IPS-15b (cell line): ENCODE measurements around the gene BDH1.

Source experiments
- H3K27me3 ChIP-seq: one replicate; pipeline ENCODE4 v1.6.1; 2013; ENCODE audit warnings: low read length; ENCODE audit not compliant: control insufficient read depth, insufficient read depth
- H3K36me3 ChIP-seq: one replicate; pipeline ENCODE4 v1.6.1; 2013; ENCODE audit warnings: low read length; ENCODE audit not compliant: control insufficient read depth, insufficient read depth
- H3K4me1 ChIP-seq: one replicate; pipeline ENCODE4 v1.6.1; 2013; ENCODE audit warnings: mild to moderate bottlenecking, low read length; ENCODE audit not compliant: control insufficient read depth, insufficient read depth
- H3K4me3 ChIP-seq: one replicate; pipeline ENCODE4 v1.5.1; 2013; ENCODE audit warnings: low read depth, low read length
- H3K9ac ChIP-seq: one replicate; pipeline ENCODE4 v1.6.1; 2013; ENCODE audit warnings: low read depth, mild to moderate bottlenecking, low read length
- H3K9me3 ChIP-seq: one replicate; pipeline ENCODE4 v1.6.1; 2013; ENCODE audit warnings: mild to moderate bottlenecking, low read length; ENCODE audit not compliant: control insufficient read depth, insufficient read depth

The BDH1 gene

DNA sequence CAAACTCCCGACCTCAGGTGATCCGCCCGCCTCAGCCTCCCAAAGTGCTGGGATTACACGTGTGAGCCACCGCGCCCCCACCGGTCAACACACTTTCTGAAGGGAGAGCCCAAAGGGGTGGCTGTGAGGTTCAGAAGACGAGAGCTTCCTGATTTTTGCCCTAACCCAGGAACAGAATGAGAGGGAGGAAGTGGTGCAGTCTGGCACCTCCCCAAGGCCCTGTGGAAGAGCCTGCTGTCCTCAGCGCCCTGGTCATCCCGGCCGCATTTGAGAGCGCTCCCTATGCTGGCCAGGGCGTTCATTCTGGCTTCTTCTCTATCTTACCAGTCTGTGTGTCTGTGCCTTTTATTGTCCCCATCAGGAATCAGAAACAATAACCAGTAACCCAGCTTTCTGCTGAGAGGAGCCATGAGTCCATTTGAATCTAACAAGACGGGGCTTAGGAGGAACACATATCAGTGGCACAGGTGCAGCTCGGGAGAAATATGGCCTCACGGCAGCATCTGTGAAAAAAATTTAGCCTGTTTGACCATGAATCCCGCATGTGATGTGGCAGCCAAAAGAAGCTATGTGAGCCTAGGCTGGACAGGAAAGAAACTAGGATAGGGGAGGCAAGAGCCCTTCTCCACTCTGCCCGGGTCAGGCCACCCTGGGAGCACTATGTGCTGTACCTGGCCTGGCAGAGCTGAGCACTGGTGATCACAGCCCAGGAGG lies 12.9 kb downstream of the BDH1 start:
- Histone ChIP-seq H3K27me3 (no peaks in the 10 kb centered on the region), H3K36me3 (no peaks in the 10 kb centered on the region), H3K9me3 (no peaks in the 10 kb centered on the region), H3K9ac (no peak overlapping the region), H3K4me1 (peaks cover 14% of the 10 kb centered on the region), H3K4me3 (no peak overlapping the region)

DNA sequence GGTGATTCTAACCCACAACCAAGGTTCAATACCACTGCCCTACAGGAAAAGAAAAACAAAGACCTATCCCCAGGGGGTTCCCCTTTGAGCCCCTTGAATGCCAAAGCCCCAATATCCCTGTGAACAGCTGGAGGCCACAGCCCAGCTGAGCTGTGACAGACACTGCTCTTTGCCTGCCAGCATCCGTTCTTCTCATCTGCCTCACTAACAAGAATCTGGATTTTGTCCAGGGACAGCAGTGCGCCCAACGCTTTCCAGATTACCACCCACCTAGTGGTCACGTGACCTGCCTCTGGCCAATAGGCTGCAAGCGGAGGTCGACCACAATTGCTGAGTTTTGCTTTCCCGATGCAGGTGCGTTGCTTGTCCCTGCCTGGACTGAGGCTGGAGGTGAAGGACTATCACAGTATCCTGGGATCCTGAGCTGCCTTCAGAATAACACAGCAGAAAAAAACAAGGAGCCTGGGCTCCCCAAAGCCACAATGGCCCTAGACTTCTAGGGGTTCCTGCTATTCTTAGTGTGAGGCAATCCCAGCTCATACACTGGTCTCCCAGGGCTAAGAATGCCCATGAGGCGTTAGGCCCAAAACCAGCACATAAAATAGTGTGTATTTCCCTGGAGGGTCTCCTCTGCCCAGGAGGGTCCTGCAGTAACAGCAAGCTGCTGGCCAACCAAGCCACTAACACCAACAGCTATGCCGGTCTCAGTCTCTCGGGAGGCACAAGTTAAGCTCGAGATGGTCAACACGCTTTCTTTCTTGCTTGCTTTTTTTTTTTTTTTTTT lies 13.8 kb downstream of the BDH1 start:
- Histone ChIP-seq H3K4me3 (no peak overlapping the region), H3K9ac (no peak overlapping the region), H3K36me3 (no peaks in the 10 kb centered on the region), H3K9me3 (no peaks in the 10 kb centered on the region), H3K27me3 (no peaks in the 10 kb centered on the region), H3K4me1 (peaks cover 12% of the 10 kb centered on the region)

DNA sequence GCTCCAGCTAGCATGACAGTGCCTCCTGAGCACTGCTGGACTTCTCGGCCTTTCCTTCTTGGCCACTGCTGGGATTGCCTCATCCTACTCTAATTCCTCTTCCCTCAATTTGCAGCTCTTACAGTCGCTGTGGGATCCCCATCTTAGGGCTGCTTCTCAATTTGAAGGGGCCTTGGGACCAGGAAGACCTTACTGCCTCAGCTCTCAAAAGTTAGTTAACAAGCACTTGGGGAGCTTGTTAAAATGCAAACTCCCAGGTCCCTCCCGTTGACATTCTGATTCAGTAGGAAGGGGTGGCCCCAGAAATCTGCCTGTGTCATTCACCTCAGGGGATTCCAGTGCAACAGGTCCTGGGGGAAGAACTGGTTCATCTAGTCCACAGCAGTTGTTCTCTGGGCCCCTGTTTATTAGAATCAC lies 14.8 kb downstream of the BDH1 start:
- Histone ChIP-seq H3K9me3 (no peaks in the 10 kb centered on the region), H3K9ac (peak overlapping the region; percentile 9), H3K36me3 (no peaks in the 10 kb centered on the region)

DNA sequence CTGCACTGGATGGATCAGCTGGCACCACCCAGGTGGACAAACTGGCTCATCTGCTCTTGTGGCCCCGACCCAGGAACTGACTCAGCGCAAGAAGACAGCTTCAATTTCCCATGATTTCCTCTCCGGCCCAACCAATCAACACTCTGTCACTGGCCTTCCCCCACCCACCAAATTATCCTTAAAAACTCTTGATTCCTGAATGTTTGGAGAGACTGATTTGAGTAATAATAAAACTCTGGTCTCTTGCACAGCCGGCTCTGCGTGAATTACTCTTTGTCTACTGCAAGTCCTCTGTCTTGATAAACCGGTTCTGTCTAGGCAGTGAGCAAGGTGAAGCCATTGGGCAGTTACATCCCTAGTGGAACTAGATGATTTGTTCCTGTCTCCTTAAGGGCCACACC lies 16.1 kb downstream of the BDH1 start:
- H3K36me3 ChIP-seq = no peaks in the 10 kb centered on the region
- H3K4me1 ChIP-seq = peaks cover 12% of the 10 kb centered on the region
- H3K9me3 ChIP-seq = no peaks in the 10 kb centered on the region
- H3K9ac ChIP-seq = no peak overlapping the region
- no peaks in the 10 kb centered on the region for H3K27me3 ChIP-seq
- H3K4me3 ChIP-seq = no peak overlapping the region

More for the DNA sequence above, 14.8 kb downstream of the BDH1 start:
- H3K4me3 ChIP-seq = no peak overlapping the region
- no peaks in the 10 kb centered on the region for H3K27me3 ChIP-seq
- H3K4me1 ChIP-seq = peaks cover 12% of the 10 kb centered on the region

DNA sequence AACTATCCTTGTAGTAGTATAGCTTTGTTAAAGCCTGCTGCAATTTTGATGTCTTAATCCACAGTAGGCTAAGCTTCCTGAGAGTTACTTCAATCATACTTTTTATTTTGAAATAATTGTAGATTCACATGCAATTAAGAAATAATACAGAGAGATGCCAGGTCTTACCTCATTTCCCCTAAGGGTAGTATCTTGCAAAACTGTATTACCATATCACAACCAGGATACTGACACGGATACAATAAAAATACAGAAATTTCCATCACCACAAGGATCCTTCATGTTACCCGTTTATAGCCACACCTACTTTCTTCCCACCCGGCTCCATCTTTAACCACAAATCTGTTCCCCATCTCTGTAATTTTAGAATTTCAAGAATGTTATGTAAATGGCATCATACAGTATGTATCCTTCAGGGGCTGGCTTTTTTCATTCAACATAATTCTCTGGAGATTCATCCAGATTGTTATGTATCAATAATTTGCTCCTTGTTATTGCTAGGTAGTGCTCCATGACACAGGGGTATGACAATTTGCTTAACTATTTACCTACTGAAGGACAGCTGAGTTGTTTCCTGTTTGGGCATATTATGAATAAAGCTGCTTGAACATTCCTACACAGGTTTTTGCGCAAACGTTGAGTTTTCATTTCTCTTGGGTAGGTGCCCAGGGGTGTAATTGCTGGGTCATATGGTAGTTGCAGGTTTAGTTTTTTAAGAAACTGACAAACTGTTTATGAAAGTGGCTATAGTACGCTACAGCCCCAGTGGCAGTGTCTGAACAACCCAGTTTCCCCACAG lies 21.6 kb downstream of the BDH1 start:
- H3K27me3 ChIP-seq = no peaks in the 10 kb centered on the region
- H3K9ac ChIP-seq = no peak overlapping the region
- H3K4me3 ChIP-seq = no peak overlapping the region
- H3K9me3 ChIP-seq = no peaks in the 10 kb centered on the region
- no peaks in the 10 kb centered on the region for H3K4me1 ChIP-seq
- no peaks in the 10 kb centered on the region for H3K36me3 ChIP-seq

DNA sequence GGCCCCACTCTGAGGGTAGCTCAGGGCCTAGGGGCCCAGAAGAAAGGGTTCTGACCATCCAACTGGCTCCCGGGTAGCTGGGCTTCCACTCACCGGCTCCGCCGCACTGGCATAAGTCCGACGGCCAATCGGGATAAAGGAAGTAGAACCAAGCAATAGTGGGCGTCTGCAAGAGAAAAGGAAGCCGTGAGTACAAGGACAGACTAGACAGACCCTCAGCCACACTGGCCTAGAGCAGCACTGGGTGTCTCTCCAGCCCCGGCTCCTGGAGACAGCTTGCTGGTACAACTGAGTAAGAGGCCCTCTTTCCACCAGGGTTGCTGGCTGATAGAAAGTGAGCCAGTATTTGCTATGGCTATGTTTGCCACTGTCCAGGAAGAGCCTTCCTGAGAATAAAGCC lies 22.4 kb downstream of the BDH1 start:
- no peak overlapping the region for H3K9ac ChIP-seq
- H3K27me3 ChIP-seq = no peaks in the 10 kb centered on the region
- no peak overlapping the region for H3K4me3 ChIP-seq
- no peaks in the 10 kb centered on the region for H3K9me3 ChIP-seq
- no peaks in the 10 kb centered on the region for H3K4me1 ChIP-seq
- H3K36me3 ChIP-seq = no peaks in the 10 kb centered on the region

DNA sequence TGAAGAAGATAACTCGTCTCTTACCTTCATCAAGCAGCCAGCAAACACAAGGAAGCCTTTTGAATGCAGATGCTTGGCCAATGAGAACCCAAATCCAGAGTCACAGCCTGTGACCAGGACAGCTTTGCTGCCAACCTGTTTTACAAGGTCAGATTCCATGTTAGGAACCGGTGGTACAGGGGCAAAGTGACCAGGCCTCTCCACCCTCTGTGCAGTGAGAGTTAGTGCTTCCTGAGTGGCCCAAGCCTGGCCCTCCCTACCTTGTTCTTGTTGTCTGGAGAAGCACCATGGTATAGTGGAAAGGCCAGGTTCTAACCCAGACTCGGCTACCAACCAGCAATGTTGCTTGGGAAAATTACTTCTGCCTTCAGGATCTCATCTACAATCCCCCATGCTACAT lies 23.4 kb downstream of the BDH1 start:
- no peak overlapping the region for H3K9ac ChIP-seq
- H3K4me1 ChIP-seq = no peaks in the 10 kb centered on the region
- no peaks in the 10 kb centered on the region for H3K9me3 ChIP-seq
- H3K36me3 ChIP-seq = no peaks in the 10 kb centered on the region
- no peak overlapping the region for H3K4me3 ChIP-seq
- H3K27me3 ChIP-seq = no peaks in the 10 kb centered on the region

DNA sequence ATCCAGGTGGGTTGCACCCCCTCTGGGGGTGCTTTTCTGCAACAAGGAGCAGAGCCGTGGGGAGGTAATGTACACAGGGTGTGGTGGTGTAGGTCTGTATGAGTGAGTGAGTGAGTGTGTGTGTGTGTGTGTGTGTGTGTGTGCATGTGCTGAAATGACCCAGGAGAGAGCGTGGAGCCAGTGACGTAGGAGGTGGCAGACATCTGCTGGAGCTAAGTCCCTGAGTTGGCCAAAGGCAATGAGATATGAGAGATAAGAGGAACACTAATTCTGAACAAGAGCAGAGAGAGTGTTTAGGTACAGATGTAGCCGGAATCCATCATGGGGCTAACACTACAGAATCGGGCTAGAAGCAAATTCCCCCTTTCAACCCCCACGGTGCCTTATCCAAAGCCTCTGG lies 27.6 kb downstream of the BDH1 start:
- Histone ChIP-seq H3K4me1 (no peaks in the 10 kb centered on the region), H3K4me3 (no peak overlapping the region), H3K9me3 (no peaks in the 10 kb centered on the region), H3K36me3 (no peaks in the 10 kb centered on the region), H3K27me3 (no peaks in the 10 kb centered on the region), H3K9ac (no peak overlapping the region)

DNA sequence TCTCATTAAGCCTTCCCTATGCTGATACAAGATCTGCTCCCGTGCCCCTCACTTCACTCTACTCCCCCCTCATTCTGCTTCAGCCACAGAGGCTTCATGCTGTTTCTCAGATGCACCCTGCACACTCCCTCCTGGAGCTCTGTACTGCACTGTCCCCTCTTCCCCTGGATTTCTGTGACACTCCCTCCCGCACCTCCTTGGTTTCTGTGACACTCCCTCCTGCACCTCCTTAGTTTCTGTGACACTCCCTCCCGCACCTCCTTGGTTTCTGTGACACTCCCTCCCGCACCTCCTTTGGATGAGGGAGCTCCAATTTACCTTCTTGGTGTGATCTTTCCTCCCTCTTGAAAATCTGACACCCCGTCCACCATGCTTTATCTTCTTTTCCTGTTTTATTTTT lies 28.2 kb downstream of the BDH1 start:
- no peaks in the 10 kb centered on the region for H3K36me3 ChIP-seq
- H3K27me3 ChIP-seq = no peaks in the 10 kb centered on the region
- H3K4me3 ChIP-seq = no peak overlapping the region
- no peaks in the 10 kb centered on the region for H3K4me1 ChIP-seq
- H3K9ac ChIP-seq = no peak overlapping the region
- H3K9me3 ChIP-seq = no peaks in the 10 kb centered on the region

DNA sequence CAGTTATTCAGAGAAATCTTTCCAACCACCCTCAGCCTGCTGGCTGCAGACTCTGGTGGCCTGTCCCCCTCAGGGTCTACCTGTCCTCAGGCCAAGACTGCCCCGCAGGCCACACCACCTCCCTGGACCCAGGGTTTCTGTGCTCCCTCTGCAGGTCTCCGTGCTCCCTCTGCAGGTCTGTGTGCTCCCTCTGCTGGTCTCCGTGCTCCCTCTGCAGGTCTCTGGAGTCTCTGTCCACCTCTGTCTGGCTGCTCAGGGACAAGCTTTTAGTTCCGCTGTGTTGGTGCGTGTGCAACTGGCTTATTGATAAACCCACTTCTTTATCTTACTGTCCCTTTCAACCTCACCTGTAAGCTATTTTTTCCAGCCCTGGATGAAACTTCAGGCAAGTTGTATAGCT lies 30.1 kb downstream of the BDH1 start:
- no peaks in the 10 kb centered on the region for H3K9me3 ChIP-seq
- no peaks in the 10 kb centered on the region for H3K27me3 ChIP-seq
- no peak overlapping the region for H3K4me3 ChIP-seq
- no peaks in the 10 kb centered on the region for H3K36me3 ChIP-seq
- H3K9ac ChIP-seq = no peak overlapping the region
- H3K4me1 ChIP-seq = peaks cover 5% of the 10 kb centered on the region

DNA sequence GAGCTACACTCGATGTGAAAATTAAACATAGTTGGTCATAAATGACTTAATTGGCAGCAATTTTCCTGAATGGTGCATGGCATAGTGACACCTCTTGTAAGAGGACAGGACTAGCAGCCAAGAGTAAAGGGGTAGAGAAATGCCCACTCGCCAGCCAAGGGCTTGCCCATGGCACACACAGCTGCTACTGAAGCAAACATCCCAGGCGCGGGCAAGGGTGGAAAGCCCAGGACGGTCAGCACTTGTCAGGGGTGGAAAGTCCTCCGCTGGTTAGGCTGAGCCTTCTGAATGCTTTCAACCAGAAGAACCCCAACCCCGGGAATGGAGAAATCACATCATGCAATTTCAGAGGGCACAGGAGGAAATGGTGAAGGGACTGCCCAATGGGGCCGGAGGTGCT lies 31.6 kb downstream of the BDH1 start:
- Histone ChIP-seq H3K4me1 (peaks cover 5% of the 10 kb centered on the region), H3K9me3 (no peaks in the 10 kb centered on the region), H3K36me3 (no peaks in the 10 kb centered on the region), H3K9ac (no peak overlapping the region), H3K27me3 (no peaks in the 10 kb centered on the region), H3K4me3 (no peak overlapping the region)
